ENCODE measurements around the gene SEMA3E. TPM values are rescaled to one million over a fixed set of nuclear protein-coding genes. Genes with fewer than 3 reads are reported as not detected.

SEMA3E gene
- total and polyA plus RNA-seq, 9 of the 15 experiments (the other 6 are each of a cell fraction or from before 2014, with no cell fraction given), result 0.01 to 1.4 (median 0.14) TPM; not detected in 2

GRCh38 chr7:83652481-83652880 is 3.5 kb upstream of the SEMA3E start:
- TF ChIP-seq ZNF316 (IDR thresholded peaks at IDR 0.05) (peak; percentile 65; the same call in 1 of the 2 replicates), MAFF (IDR thresholded peaks at IDR 0.05; ENCODE audit: low read length) (peak; percentile 36; the same call in 1 of the 2 replicates), NR4A1 (CRISPR knock-in tag; IDR thresholded peaks at IDR 0.05) (no peak), NR4A1 (tag; IDR thresholded peaks at IDR 0.05) (no peak), MAFK (IDR thresholded peaks at IDR 0.05; ENCODE audit: low read length) (0 out of 2 replicates have a peak, but pooled peaks have one; percentile 49)
- 0% methylated on average over 1 of the region's 1 CpG for WGBS (ENCODE audit: insufficient coverage, low coverage, missing lambda C conversion rate)
- DNase-seq (ENCODE audit: extremely low read depth in 1 of 4, low spot score in 3 of 4) (no peak), FAIRE-seq (no peak), ATAC-seq (no peak)
- no peak overlapping the region for H3K9ac ChIP-seq (ENCODE audit: insufficient read depth in 1 of 2, low read depth in 2 of 2, low read length in 2 of 2)
- no peaks in the 10 kb centered on the region for H3K9me3 ChIP-seq (replicated peaks; ENCODE audit: control insufficient read depth, insufficient read depth, low read depth, low read length)
- intact Hi-C loops (cut with micrococcal nuclease) (no loop called here), in situ Hi-C loops (cut with MboI) (no loop called here)
- no peaks in the 10 kb centered on the region for H4K20me1 ChIP-seq (replicated peaks; ENCODE audit: control insufficient read depth, insufficient read depth, low read length)
- H3K79me2 ChIP-seq (ENCODE audit: control insufficient read depth, insufficient read depth, low read length), result no peaks in the 10 kb centered on the region
- no peak overlapping the region for H3K27ac ChIP-seq (ENCODE audit: extremely low read depth, low read depth, low read length)
- H3K4me3 ChIP-seq, result no peak overlapping the region
- CTCF ChIA-PET (ENCODE audit: low intra/inter-chr PET ratio), result no interaction called here
- no peaks in the 10 kb centered on the region for H3K9me1 ChIP-seq (ENCODE audit: control insufficient read depth, insufficient read depth, low read length)
- no peaks in the 10 kb centered on the region for H3K36me3 ChIP-seq (ENCODE audit: control insufficient read depth, insufficient read depth, low read length)
- no TSS peak for BruUV-seq (replicated peaks)
- H3K27me3 ChIP-seq (ENCODE audit: control insufficient read depth in 2 of 2, insufficient read depth in 2 of 2, low read length in 2 of 2), result no peaks in the 10 kb centered on the region
- no peaks in the 10 kb centered on the region for H3K4me1 ChIP-seq (replicated peaks in 1 of 2; ENCODE audit: control insufficient read depth in 2 of 2, insufficient read depth in 2 of 2, low read length in 2 of 2)
- no peak overlapping the region for H2AFZ ChIP-seq (ENCODE audit: low read depth, low read length)
- POLR2A ChIA-PET, result no interaction called here
- H3K4me2 ChIP-seq (ENCODE audit: insufficient read depth, low read length), result no peak overlapping the region

- Histone ChIP-seq H3K27me3 (ENCODE audit: control insufficient read depth in 2 of 2, insufficient read depth in 2 of 2, low read length in 2 of 2) (no peaks in the 10 kb centered on the region), H3K79me2 (ENCODE audit: control insufficient read depth, insufficient read depth, low read length) (no peaks in the 10 kb centered on the region), H3K9me1 (ENCODE audit: control insufficient read depth, insufficient read depth, low read length) (no peaks in the 10 kb centered on the region), H3K36me3 (ENCODE audit: control insufficient read depth, insufficient read depth, low read length) (no peaks in the 10 kb centered on the region), H3K9ac (ENCODE audit: insufficient read depth in 1 of 2, low read depth in 2 of 2, low read length in 2 of 2) (no peak overlapping the region), H3K4me2 (ENCODE audit: insufficient read depth, low read length) (no peak overlapping the region), H2AFZ (ENCODE audit: low read depth, low read length) (no peak overlapping the region), H4K20me1 (replicated peaks; ENCODE audit: control insufficient read depth, insufficient read depth, low read length) (no peaks in the 10 kb centered on the region), H3K4me3 (no peak overlapping the region), H3K9me3 (replicated peaks; ENCODE audit: control insufficient read depth, insufficient read depth, low read depth, low read length) (no peaks in the 10 kb centered on the region), H3K27ac (ENCODE audit: extremely low read depth, low read depth, low read length) (no peak overlapping the region), H3K4me1 (replicated peaks in 1 of 2; ENCODE audit: control insufficient read depth in 2 of 2, insufficient read depth in 2 of 2, low read length in 2 of 2) (no peaks in the 10 kb centered on the region)
- ATAC-seq (no peak), DNase-seq (ENCODE audit: extremely low read depth in 1 of 4, low spot score in 3 of 4) (no peak), FAIRE-seq (no peak)
- POLR2A ChIA-PET, result no interaction called here
- intact Hi-C loops (cut with micrococcal nuclease) (no loop called here), in situ Hi-C loops (cut with MboI) (no loop called here)
- no TSS peak for BruUV-seq (replicated peaks)
- CTCF ChIA-PET (ENCODE audit: low intra/inter-chr PET ratio), result no interaction called here
- TF ChIP-seq DACH1 (IDR thresholded peaks at IDR 0.05; ENCODE audit: partially characterized antibody) (no peak), MCM5 (IDR thresholded peaks at IDR 0.05; ENCODE audit: low read depth) (no peak), PRMT5 (CRISPR knock-in tag; IDR thresholded peaks at IDR 0.05) (no peak), RREB1 (CRISPR knock-in tag; IDR thresholded peaks at IDR 0.05) (no peak), NFE2L1 (tag; IDR thresholded peaks at IDR 0.05; ENCODE audit: borderline replicate concordance, low read depth) (no peak), CREB5 (CRISPR knock-in tag; IDR thresholded peaks at IDR 0.05) (no peak), ZKSCAN8 (CRISPR knock-in tag; IDR thresholded peaks at IDR 0.05) (no peak)
Measured at GRCh38 chr7:83649701-83650100, 762 bp upstream of the SEMA3E start.
